Measurements from ENCODE around the gene FAM72B.
"Not testable (repeated sequence)": the region's sequence is repeated elsewhere in the genome, so short reads cannot be mapped to it uniquely, and the experiment has no call there.

The FAM72B gene

GRCh38 chr1:121157609-121158008, 26.5 kb downstream of the FAM72B start:
- intact Hi-C loops (cut with DNase I): not testable (repeated sequence)
- peak in 1 of 42 donors; percentile 2 for DNase-seq

GRCh38 chr1:121156958-121157603, 27.1 kb downstream of the FAM72B start:
- intact Hi-C loops (cut with DNase I); DNase-seq: not testable (repeated sequence)

- intact Hi-C loops (cut with DNase I): not testable (repeated sequence)
- peak in 4 of 42 donors; percentile 2 to 41 (median 13) for DNase-seq
These were observed 28.3 kb downstream of the FAM72B start for GRCh38 chr1:121155671-121156358.

GRCh38 chr1:121154811-121155210, 29.3 kb downstream of the FAM72B start:
- DNase-seq; intact Hi-C loops (cut with DNase I): not testable (repeated sequence)

- intact Hi-C loops (cut with DNase I); DNase-seq: not testable (repeated sequence)
These were observed 31.4 kb downstream of the FAM72B start for GRCh38 chr1:121152788-121153187.

GRCh38 chr1:121151294-121151693, 32.8 kb downstream of the FAM72B start:
- DNase-seq; intact Hi-C loops (cut with DNase I): not testable (repeated sequence)

- DNase-seq: peak in 2 of 42 donors; percentile 2 to 6
- intact Hi-C loops (cut with DNase I): not testable (repeated sequence)
These were observed 35.5 kb downstream of the FAM72B start for GRCh38 chr1:121148489-121149190.

- intact Hi-C loops (cut with DNase I); DNase-seq: not testable (repeated sequence)
These were observed 43.7 kb downstream of the FAM72B start for GRCh38 chr1:121140393-121140792.

- DNase-seq; intact Hi-C loops (cut with DNase I): not testable (repeated sequence)
These were observed 52.6 kb downstream of the FAM72B start for GRCh38 chr1:121131494-121131893.

GRCh38 chr1:121118480-121118824, 65.7 kb downstream of the FAM72B start:
- intact Hi-C loops (cut with DNase I): not testable (repeated sequence)
- peak in 1 of 42 donors; percentile 35 for DNase-seq

All from head of caudate nucleus (tissue), 42 donors.